ENCODE measurements around the gene NIBAN1.

NIBAN1 gene

DNA sequence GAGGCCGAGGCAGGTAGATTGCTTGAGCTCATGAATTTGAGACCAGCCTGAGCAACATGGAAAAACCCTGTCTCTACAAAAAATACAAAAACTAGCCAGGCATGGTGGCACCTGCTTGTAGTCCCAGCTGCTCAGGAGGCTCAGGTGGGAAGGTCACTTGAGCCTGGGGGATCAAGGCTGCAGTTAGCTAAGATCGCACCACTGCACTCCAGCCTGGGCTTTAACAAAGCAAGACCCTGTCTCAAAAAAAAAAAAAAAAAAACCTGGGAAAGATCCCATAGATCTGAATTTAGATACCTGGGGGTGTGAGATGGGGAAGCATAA, 32.9 kb downstream of the NIBAN1 start:
- no peak for TF ChIP-seq PPARA (CRISPR knock-in tag; IDR thresholded peaks at IDR 0.05; ENCODE audit: borderline replicate concordance)
- no peak for ATAC-seq

DNA sequence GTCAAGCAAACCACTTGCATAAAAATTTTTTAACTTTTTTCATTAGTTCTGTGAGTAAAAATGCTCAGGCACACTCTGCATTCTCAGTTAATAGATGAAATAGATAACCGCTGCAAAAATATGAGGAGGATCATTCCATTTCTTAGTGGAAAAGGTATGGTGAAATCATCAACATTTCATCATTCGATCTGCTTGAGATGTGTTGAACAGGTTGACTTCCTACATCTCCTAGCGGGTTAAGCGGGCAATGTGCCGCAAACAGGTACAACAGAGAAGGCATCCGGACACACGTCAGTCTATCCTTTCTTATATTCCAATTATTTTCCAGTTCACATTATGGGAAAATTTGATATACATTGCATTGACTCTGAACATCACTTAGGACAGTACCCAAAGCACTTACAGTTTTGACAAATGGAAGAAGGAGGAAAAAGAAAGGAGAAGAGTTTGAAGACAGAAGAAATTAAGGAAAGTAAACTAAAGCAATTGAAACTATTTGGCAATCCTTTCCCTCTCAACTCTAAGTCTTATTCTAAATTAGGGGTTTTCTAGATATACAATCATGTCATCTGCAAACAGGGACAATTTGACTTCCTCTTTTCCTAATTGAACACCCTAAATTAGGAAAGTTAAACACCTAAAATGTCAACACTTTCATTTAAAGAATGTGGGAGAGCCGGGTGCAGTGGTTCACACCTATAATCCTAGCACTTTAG, 33.5 kb downstream of the NIBAN1 start:
- TF ChIP-seq GLIS3 (CRISPR knock-in tag; IDR thresholded peaks at IDR 0.05) (no peak), CSDC2 (CRISPR knock-in tag; IDR thresholded peaks at IDR 0.05) (no peak), ARNTL (CRISPR knock-in tag; IDR thresholded peaks at IDR 0.05; ENCODE audit: borderline replicate concordance, low read depth) (no peak), ZFP30 (CRISPR knock-in tag; IDR thresholded peaks at IDR 0.05) (no peak), ESRRG (CRISPR knock-in tag; IDR thresholded peaks at IDR 0.05) (no peak), ZNF565 (CRISPR knock-in tag; conservative IDR thresholded peaks at IDR 0.05; ENCODE audit: low read depth) (no peak), ZNF8 (CRISPR knock-in tag; IDR thresholded peaks at IDR 0.05) (no peak), SNAI2 (CRISPR knock-in tag; IDR thresholded peaks at IDR 0.05) (no peak), ZC3H10 (CRISPR knock-in tag; IDR thresholded peaks at IDR 0.05) (no peak), ISL1 (CRISPR knock-in tag; IDR thresholded peaks at IDR 0.05) (no peak), RARB (CRISPR knock-in tag; IDR thresholded peaks at IDR 0.05) (no peak), ZNF70 (CRISPR knock-in tag; IDR thresholded peaks at IDR 0.05) (no peak), BACH2 (CRISPR knock-in tag; IDR thresholded peaks at IDR 0.05; ENCODE audit: borderline replicate concordance) (no peak), PPARA (CRISPR knock-in tag; IDR thresholded peaks at IDR 0.05; ENCODE audit: borderline replicate concordance) (no peak), ZFP3 (CRISPR knock-in tag; IDR thresholded peaks at IDR 0.05) (no peak)
- TF ChIP-seq, protein P1, sequence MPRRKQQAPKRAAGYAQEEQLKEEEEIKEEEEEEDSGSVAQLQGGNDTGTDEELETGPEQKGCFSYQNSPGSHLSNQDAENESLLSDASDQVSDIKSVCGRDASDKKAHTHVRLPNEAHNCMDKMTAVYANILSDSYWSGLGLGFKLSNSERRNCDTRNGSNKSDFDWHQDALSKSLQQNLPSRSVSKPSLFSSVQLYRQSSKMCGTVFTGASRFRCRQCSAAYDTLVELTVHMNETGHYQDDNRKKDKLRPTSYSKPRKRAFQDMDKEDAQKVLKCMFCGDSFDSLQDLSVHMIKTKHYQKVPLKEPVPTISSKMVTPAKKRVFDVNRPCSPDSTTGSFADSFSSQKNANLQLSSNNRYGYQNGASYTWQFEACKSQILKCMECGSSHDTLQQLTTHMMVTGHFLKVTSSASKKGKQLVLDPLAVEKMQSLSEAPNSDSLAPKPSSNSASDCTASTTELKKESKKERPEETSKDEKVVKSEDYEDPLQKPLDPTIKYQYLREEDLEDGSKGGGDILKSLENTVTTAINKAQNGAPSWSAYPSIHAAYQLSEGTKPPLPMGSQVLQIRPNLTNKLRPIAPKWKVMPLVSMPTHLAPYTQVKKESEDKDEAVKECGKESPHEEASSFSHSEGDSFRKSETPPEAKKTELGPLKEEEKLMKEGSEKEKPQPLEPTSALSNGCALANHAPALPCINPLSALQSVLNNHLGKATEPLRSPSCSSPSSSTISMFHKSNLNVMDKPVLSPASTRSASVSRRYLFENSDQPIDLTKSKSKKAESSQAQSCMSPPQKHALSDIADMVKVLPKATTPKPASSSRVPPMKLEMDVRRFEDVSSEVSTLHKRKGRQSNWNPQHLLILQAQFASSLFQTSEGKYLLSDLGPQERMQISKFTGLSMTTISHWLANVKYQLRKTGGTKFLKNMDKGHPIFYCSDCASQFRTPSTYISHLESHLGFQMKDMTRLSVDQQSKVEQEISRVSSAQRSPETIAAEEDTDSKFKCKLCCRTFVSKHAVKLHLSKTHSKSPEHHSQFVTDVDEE (CRISPR knock-in tag; IDR thresholded peaks at IDR 0.05), result no peak
- TF ChIP-seq, protein P2, sequence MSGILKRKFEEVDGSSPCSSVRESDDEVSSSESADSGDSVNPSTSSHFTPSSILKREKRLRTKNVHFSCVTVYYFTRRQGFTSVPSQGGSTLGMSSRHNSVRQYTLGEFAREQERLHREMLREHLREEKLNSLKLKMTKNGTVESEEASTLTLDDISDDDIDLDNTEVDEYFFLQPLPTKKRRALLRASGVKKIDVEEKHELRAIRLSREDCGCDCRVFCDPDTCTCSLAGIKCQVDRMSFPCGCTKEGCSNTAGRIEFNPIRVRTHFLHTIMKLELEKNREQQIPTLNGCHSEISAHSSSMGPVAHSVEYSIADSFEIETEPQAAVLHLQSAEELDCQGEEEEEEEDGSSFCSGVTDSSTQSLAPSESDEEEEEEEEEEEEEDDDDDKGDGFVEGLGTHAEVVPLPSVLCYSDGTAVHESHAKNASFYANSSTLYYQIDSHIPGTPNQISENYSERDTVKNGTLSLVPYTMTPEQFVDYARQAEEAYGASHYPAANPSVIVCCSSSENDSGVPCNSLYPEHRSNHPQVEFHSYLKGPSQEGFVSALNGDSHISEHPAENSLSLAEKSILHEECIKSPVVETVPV (CRISPR knock-in tag; IDR thresholded peaks at IDR 0.05), result no peak
- TF ChIP-seq, protein P3, sequence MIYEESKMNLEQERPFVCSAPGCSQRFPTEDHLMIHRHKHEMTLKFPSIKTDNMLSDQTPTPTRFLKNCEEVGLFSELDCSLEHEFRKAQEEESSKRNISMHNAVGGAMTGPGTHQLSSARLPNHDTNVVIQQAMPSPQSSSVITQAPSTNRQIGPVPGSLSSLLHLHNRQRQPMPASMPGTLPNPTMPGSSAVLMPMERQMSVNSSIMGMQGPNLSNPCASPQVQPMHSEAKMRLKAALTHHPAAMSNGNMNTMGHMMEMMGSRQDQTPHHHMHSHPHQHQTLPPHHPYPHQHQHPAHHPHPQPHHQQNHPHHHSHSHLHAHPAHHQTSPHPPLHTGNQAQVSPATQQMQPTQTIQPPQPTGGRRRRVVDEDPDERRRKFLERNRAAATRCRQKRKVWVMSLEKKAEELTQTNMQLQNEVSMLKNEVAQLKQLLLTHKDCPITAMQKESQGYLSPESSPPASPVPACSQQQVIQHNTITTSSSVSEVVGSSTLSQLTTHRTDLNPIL (CRISPR knock-in tag; IDR thresholded peaks at IDR 0.05; ENCODE audit: low read depth), result no peak
- TF ChIP-seq, protein P4, sequence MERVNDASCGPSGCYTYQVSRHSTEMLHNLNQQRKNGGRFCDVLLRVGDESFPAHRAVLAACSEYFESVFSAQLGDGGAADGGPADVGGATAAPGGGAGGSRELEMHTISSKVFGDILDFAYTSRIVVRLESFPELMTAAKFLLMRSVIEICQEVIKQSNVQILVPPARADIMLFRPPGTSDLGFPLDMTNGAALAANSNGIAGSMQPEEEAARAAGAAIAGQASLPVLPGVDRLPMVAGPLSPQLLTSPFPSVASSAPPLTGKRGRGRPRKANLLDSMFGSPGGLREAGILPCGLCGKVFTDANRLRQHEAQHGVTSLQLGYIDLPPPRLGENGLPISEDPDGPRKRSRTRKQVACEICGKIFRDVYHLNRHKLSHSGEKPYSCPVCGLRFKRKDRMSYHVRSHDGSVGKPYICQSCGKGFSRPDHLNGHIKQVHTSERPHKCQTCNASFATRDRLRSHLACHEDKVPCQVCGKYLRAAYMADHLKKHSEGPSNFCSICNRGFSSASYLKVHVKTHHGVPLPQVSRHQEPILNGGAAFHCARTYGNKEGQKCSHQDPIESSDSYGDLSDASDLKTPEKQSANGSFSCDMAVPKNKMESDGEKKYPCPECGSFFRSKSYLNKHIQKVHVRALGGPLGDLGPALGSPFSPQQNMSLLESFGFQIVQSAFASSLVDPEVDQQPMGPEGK (CRISPR knock-in tag; IDR thresholded peaks at IDR 0.05; ENCODE audit: borderline replicate concordance), result no peak
- ATAC-seq, result no peak

DNA sequence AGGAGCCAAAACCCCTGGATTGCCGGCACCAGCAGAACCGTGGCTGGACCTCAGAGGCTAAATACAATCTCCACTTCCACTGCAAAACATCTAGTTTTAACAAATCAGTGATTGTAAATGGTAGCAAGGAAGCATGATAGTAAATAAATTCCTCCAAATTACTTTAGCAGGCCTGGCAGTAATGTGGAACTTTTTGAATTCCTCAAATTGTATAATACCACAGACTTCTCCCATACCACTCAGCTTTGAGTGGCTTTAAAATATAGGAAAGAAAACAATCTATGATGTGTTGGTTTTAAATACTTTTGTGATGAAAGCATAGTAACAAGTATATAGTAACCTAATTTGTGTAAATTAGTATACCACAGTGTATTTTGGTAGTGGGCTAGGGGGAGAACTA, 34.1 kb downstream of the NIBAN1 start:
- no peak for TF ChIP-seq ZNF565 (CRISPR knock-in tag; conservative IDR thresholded peaks at IDR 0.05; ENCODE audit: low read depth)
- peak; percentile 81 for ATAC-seq

DNA sequence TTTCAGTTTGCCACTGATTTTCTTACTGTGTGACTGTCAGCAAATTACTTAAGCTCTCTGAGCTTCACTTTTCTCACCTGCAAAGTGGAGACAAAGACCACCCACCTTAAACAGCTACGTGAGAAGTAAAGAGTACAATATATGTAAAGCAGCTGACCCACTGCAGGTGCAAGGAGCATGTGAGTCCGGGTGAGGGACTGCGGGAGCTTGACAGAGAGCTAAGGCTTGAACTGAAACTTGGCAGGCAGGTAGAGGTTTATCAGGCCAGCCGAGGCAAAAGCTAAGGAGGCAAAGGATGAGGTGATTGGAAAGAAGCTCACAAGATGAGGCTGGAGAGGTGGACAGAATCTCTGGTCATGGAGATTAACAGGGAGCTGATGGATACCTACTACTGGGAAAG, 36.6 kb downstream of the NIBAN1 start:
- ATAC-seq, result no peak
- TF ChIP-seq, protein P1 (CRISPR knock-in tag; IDR thresholded peaks at IDR 0.05), result no peak
- TF ChIP-seq TCF4 (CRISPR knock-in tag; IDR thresholded peaks at IDR 0.05; ENCODE audit: borderline replicate concordance) (no peak), ZNF70 (CRISPR knock-in tag; IDR thresholded peaks at IDR 0.05) (no peak), SNAI2 (CRISPR knock-in tag; IDR thresholded peaks at IDR 0.05) (no peak), CSDC2 (CRISPR knock-in tag; IDR thresholded peaks at IDR 0.05) (no peak), ISL1 (CRISPR knock-in tag; IDR thresholded peaks at IDR 0.05) (no peak), ZNF8 (CRISPR knock-in tag; IDR thresholded peaks at IDR 0.05) (no peak), ZFP3 (CRISPR knock-in tag; IDR thresholded peaks at IDR 0.05) (no peak), PPARA (CRISPR knock-in tag; IDR thresholded peaks at IDR 0.05; ENCODE audit: borderline replicate concordance) (no peak), GLIS3 (CRISPR knock-in tag; IDR thresholded peaks at IDR 0.05) (no peak), RARB (CRISPR knock-in tag; IDR thresholded peaks at IDR 0.05) (no peak), ZFP30 (CRISPR knock-in tag; IDR thresholded peaks at IDR 0.05) (no peak), OSR1 (CRISPR knock-in tag; IDR thresholded peaks at IDR 0.05) (no peak), TOX (CRISPR knock-in tag; IDR thresholded peaks at IDR 0.05; ENCODE audit: borderline replicate concordance) (no peak), ESRRG (CRISPR knock-in tag; IDR thresholded peaks at IDR 0.05) (no peak), ZC3H10 (CRISPR knock-in tag; IDR thresholded peaks at IDR 0.05) (no peak), BACH2 (CRISPR knock-in tag; IDR thresholded peaks at IDR 0.05; ENCODE audit: borderline replicate concordance) (no peak)
- TF ChIP-seq, protein P2 (CRISPR knock-in tag; IDR thresholded peaks at IDR 0.05), result no peak

Measured in SK-N-SH treated with all-trans-retinoic acid at 6 μM for 48 hours (cell line).